K562 (cell line): Measurements from ENCODE around the gene TUT1. TPM values are rescaled to one million over a fixed set of nuclear protein-coding genes. Genes with fewer than 3 reads are reported as not detected.

ENCODE experiments used
- BRD4 ChIP-seq: fragments of 200-600 bp; sonication (generic); IDR thresholded peaks from 2 replicates; pipeline ENCODE4 v1.6.1; 2017; ENCODE audit warnings: inconsistent platforms
- CBFB ChIP-seq: sonication (generic); formaldehyde crosslinking; IDR thresholded peaks from 2 replicates; pipeline ENCODE4 v1.4.0; 2020; ENCODE audit warnings: mild to moderate bottlenecking, missing genetic modification reagents
- E2F1 ChIP-seq: sonication (generic); formaldehyde crosslinking; IDR thresholded peaks from 2 replicates; pipeline ENCODE4 v1.8.1; 2023; ENCODE audit warnings: mild to moderate bottlenecking, missing genetic modification reagents, moderate library complexity
- ELF4 ChIP-seq: fragments of 450-650 bp; formaldehyde crosslinking; IDR thresholded peaks from 2 replicates; pipeline ENCODE4 v1.4.0; 2022; ENCODE audit warnings: missing genetic modification characterization
- MED1 ChIP-seq: sonication (generic); formaldehyde crosslinking; IDR thresholded peaks from 2 replicates; pipeline ENCODE4 v1.8.1; 2023; ENCODE audit warnings: missing genetic modification reagents, borderline replicate concordance
- NCOA4 ChIP-seq: fragments of 450-650 bp; IDR thresholded peaks from 2 replicates; pipeline ENCODE4 v1.6.1; 2018; ENCODE audit warnings: mild to moderate bottlenecking; ENCODE audit not compliant: partially characterized antibody
- RBM25 ChIP-seq: fragments of 200-400 bp; formaldehyde crosslinking; IDR thresholded peaks from 2 replicates; pipeline ENCODE4 v1.6.1; 2018; ENCODE audit warnings: low read length, low read depth, moderate library complexity; ENCODE audit not compliant: severe bottlenecking
- RBM39 ChIP-seq: fragments of 200-400 bp; formaldehyde crosslinking; optimal IDR thresholded peaks from 2 replicates; pipeline ENCODE3; 2018; ENCODE audit warnings: low read depth, low read length
- SAP30 ChIP-seq: fragments of 200-600 bp; sonication (generic); IDR thresholded peaks from 2 replicates; pipeline ENCODE4 v1.6.1; 2012; ENCODE audit warnings: borderline replicate concordance, low read depth, mild to moderate bottlenecking, moderate library complexity, low read length, control low read depth, inconsistent platforms; ENCODE audit not compliant: insufficient read depth, poor library complexity, severe bottlenecking
- SMC3 ChIP-seq: conservative IDR thresholded peaks from 2 replicates; pipeline ENCODE4 v1.6.1; 2011; ENCODE audit warnings: low read depth, low read length, improper control_type of control experiment; ENCODE audit not compliant: insufficient read depth
- SOX6 ChIP-seq: fragments of 450-650 bp; IDR thresholded peaks from 2 replicates; pipeline ENCODE4 v1.6.1; 2014; ENCODE audit warnings: mild to moderate bottlenecking
- TFE3 ChIP-seq: fragments of 450-650 bp; formaldehyde crosslinking; IDR thresholded peaks from 2 replicates; pipeline ENCODE4 v1.4.0; 2020; ENCODE audit warnings: mild to moderate bottlenecking, mixed read lengths
- USF2 ChIP-seq: sonication (generic); formaldehyde crosslinking; IDR thresholded peaks from 2 replicates; pipeline ENCODE4 v1.5.0; 2020; ENCODE audit warnings: missing genetic modification reagents
- VEZF1 ChIP-seq: fragments of 200-800 bp; sonication (Bioruptor generic); IDR thresholded peaks from 2 replicates; pipeline ENCODE4 v1.6.1; 2017; ENCODE audit warnings: missing genetic modification characterization, missing compliant biosample characterization
- ZFP1 ChIP-seq: fragments of 450-650 bp; formaldehyde crosslinking; IDR thresholded peaks from 2 replicates; pipeline ENCODE4 v1.4.0; 2020; ENCODE audit warnings: mild to moderate bottlenecking, mixed read lengths
- ZNF311 ChIP-seq: fragments of 250-450 bp; sonication (Bioruptor Pico); IDR thresholded peaks from 2 replicates; pipeline ENCODE4 v1.4.0; 2020; ENCODE audit warnings: mild to moderate bottlenecking, moderate library complexity
- ZNF518B ChIP-seq: fragments of 250-450 bp; sonication (Bioruptor Pico); IDR thresholded peaks from 2 replicates; pipeline ENCODE4 v1.5.0; 2021; ENCODE audit warnings: mild to moderate bottlenecking, moderate library complexity
- ZNF561 ChIP-seq: fragments of 450-650 bp; formaldehyde crosslinking; conservative IDR thresholded peaks from 2 replicates; pipeline ENCODE4 v1.4.0; 2020; ENCODE audit warnings: mild to moderate bottlenecking, moderate library complexity
- polyA plus RNA-seq, 8 experiments: library from polyadenylated mRNA; depleted of rRNA in 4 of 8; stranded (reverse) in 5 of 8; unstranded in 3 of 8; fragments of >200 nt; fragmentation: Nextera tagmentation in 2 of 8; fragmentation: Illumina TruSeq in 1 of 8; extraction: Ambion mirVana in 2 of 8; extraction: Trizol in 1 of 8; gene quantifications; 2 replicates each; pipeline versions ENCODE4 v1.2.1 to v1.2.3, GENCODE V29; 2011 to 2014; ENCODE audit warnings: inconsistent platforms in 1 of 8, missing spikeins in 1 of 8
- total RNA-seq, 7 experiments: library from RNA; depleted of rRNA in 6 of 7; stranded (reverse); fragments of >200 nt in 6 of 7; fragmentation: Illumina TruSeq in 2 of 7; extraction: Trizol in 2 of 7; gene quantifications; 2 replicates each; pipeline versions ENCODE4 v1.2.1 to v1.2.3, GENCODE V29; 2011 to 2021; ENCODE audit warnings: low replicate concordance in 1 of 7

TUT1 gene
- total and polyA plus RNA-seq, 9 of the 15 experiments (the other 6 are each of a cell fraction or from before 2014, with no cell fraction given), result 0.66 to 44.3 (median 15.7) TPM

GRCh38 chr11:62602141-62603071, 11.1 kb upstream of the TUT1 start (continued):
- no peak for TF ChIP-seq ZNF518B (CRISPR knock-in tag)
- TF ChIP-seq NCOA4, result no peak
- TF ChIP-seq ELF4 (CRISPR knock-in tag), result peak; percentile 65; the same call in 1 of the 2 replicates
- TF ChIP-seq ZNF311 (CRISPR knock-in tag), result no peak
- no peak for TF ChIP-seq RBM25
- no peak for TF ChIP-seq MED1 (CRISPR knock-in tag)
- TF ChIP-seq SAP30, result no peak
- no peak for TF ChIP-seq TFE3
- TF ChIP-seq RBM39, result no peak
- TF ChIP-seq USF2, result peak; percentile 82
- no peak for TF ChIP-seq ZNF561 (CRISPR knock-in tag)
- TF ChIP-seq ZFP1, result no peak
- TF ChIP-seq SMC3, result no peak
- no peak for TF ChIP-seq SOX6
- no peak for TF ChIP-seq E2F1 (CRISPR knock-in tag)
- no peak for TF ChIP-seq BRD4
- no peak for TF ChIP-seq CBFB (CRISPR knock-in tag)
- TF ChIP-seq VEZF1 (CRISPR knock-in tag), result no peak
